HG02642 (cell line): ENCODE data around the gene LYRM1.

Experiments
- ATAC-seq: cut with Tn5 transposase; IDR thresholded peaks from one replicate; pipeline ENCODE4 v1.9.1; 2021; ENCODE audit warnings: mild to moderate bottlenecking; ENCODE audit not compliant: unreplicated experiment, poor library complexity

LYRM1 gene

GRCh38 chr16:20871258-20871657 is 29.3 kb upstream of the LYRM1 start:
- ATAC-seq, result no peak

DNA sequence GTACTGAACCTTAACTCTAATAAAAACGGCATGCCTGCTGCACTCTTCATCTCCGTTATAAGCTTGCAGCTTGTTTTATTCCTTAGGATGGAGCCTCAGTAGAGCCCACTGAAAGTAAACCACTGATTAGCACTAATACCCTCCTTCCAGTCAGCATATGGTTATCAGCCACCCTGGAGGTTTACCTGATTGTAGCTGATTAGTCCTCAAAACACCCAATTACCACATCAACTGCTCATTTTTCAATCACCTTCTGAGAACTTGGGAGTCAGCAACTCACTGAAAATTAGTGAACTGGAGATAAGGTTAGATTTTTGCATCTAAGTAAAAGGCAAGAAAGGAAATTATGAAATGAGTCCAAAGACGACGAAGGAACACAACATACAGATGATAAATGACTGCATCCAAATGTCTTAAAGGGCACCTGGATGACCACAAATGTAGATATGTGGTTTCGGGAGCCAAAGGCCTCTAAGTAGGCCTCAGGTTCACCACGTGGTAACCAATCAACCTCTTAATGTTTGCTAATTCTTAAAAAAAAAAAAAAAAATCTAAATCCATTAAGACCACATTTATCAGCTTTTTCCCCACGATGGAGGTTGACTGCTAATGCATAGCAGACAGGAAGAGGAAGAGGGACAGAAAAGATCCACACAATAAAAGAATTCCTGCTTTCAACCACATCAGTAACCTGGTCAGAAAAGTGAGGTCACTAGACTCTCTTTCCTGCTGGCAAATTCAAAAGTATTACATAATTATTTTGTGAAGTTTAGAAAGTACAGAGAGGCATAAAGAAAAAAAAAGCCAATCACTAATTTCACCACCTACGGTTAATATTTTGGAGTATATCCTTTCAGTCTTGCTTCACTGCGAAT is 28.4 kb upstream of the LYRM1 start:
- no peak for ATAC-seq

DNA sequence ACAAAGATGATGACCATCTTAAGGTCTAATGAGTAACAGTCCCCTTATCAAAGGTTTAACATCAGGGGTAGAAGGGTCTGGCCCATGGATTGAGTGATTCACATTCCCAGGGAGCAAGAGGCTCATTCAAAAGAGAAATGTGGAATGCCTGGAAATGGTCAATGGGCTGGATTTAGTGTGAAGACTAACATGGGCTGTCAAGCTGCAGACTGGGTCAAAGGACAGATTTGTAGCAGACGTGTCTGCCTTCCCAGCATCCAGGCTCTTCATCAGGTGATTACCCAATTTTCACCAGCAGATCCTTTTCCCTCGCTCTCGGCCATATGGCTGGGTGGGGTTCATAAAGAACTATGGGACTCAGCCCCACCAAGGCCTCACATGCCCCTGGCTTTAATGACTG is 27.2 kb upstream of the LYRM1 start:
- ATAC-seq, result no peak

- no peak for ATAC-seq
Measured at GRCh38 chr16:20874088-20874581, 26.4 kb upstream of the LYRM1 start.

- ATAC-seq, result no peak
Measured at GRCh38 chr16:20875355-20875650, 25.3 kb upstream of the LYRM1 start.

DNA sequence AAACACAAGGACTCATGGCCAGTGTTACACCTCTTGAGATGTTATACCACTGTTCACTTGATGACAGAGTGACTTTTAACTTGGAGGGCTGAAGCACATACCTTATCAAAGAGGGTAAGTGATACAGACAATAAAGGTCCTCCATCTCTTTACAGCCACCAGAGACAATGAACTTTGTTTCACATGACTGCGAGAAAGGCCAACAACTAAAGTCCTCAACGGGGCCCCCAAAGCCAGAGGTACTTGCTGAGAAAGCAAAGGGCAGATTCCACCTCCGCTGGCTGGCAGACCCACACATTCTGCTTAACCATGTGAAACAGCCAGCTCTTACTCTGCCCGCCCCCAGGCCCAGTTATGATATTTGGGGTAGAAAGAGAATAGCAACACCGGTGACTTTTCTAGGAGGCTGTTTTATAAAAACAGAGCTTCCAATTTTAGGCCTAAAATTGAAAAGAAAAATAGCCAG is 21.9 kb upstream of the LYRM1 start:
- no peak for ATAC-seq

GRCh38 chr16:20879175-20880040 is 21.2 kb upstream of the LYRM1 start:
- ATAC-seq, result no peak

- no peak for ATAC-seq
Measured at GRCh38 chr16:20880867-20881502, 19.6 kb upstream of the LYRM1 start.

GRCh38 chr16:20881503-20881878 is 19.1 kb upstream of the LYRM1 start:
- no peak for ATAC-seq

GRCh38 chr16:20883554-20884239 is 16.9 kb upstream of the LYRM1 start:
- no peak for ATAC-seq

- no peak for ATAC-seq
Measured at GRCh38 chr16:20884240-20884556, 16.4 kb upstream of the LYRM1 start.

DNA sequence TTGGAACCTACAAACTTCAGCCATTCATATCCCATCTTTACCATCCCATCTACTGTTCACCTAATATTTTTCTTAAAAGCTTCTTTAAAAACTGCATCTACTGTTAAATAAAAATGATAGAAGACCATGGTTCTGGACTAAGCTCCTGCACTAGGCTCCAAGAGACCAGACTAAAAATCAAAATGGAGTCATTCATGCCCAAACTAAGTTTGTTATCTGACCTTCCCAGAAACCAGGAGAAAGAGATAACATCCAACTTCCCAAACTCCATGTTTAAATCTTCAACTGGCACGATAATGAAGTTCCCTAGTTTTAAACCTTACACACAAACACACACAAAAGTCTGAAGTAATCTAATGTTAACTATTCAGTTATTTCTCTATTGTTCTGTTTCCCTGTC is 14.3 kb upstream of the LYRM1 start:
- ATAC-seq, result no peak

GRCh38 chr16:20887207-20887606 is 13.4 kb upstream of the LYRM1 start:
- no peak for ATAC-seq

- ATAC-seq, result no peak
Measured at GRCh38 chr16:20889625-20890275, 10.8 kb upstream of the LYRM1 start.

DNA sequence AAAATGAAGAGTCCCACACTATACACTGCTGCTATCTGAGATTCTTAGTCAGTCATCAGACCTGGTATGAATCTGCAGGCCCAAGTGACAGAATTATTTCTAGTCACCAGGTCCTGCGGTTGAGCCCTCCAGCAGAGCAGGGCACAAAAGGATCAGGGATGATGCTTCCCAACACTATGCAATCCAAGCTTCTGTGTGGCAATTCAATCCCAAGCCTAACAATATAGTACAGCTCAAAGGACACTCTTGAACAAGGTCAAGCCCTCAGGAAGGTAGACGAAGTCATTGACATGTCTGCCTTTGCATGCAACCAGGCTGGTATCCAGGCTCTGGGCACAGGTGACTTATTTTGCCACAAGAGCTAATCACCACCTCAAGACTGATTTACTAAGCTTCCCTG is 6.2 kb upstream of the LYRM1 start:
- ATAC-seq, result no peak

DNA sequence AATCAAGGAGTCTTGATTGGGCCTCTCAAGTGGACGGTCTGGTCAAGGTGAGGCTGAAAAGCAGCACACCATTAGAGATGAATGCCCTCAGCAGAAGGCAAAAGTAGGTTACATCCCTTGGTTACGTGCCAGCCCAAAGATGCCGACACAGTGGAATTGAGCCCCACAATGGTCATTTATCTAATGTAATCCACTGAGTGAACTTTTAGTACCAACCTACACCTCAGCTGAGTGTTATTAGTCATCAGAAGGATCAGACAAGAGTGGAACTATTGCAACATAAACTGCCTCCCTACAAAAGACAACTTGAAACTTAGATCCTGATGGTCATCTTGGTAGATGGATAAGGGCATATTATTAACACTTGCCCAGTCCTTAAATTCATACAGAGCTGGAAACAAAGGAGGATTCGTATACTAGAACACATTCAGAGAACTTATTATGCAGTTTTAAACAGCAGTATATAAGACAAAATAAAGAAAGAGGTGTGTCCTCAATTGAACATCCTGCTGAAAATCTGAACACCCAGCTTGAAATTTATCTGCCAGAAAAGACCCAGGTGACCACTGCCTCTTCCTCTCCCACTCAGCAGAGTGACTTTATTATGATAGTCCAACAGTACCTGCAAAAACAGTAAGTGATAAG is 3.2 kb upstream of the LYRM1 start:
- no peak for ATAC-seq

- ATAC-seq, result no peak
Measured at GRCh38 chr16:20897922-20898321, 2.6 kb upstream of the LYRM1 start.

- ATAC-seq, result no peak
Measured at GRCh38 chr16:20899071-20899470, 1.5 kb upstream of the LYRM1 start.

- no peak for ATAC-seq
Measured at GRCh38 chr16:20899477-20900298, 883 bp upstream of the LYRM1 start.
